H9 (cell line): ENCODE data around the gene SLC7A11. TPM values are rescaled to one million over a fixed set of nuclear protein-coding genes. Genes with fewer than 3 reads are reported as not detected.

Source experiments
- DNase-seq: peaks from one replicate; pipeline ENCODE4 v3.0.0-alpha.2; 2017
- H2AFZ ChIP-seq: one replicate; pipeline ENCODE4 v1.6.1; 2013; ENCODE audit warnings: mild to moderate bottlenecking, low read length, control low read depth, moderate library complexity
- H2AK5ac ChIP-seq: 2 replicates; pipeline ENCODE4 v1.6.1; 2013; ENCODE audit warnings: low read length, control low read depth, mixed read lengths; ENCODE audit not compliant: insufficient read length
- H2BK120ac ChIP-seq: one replicate; pipeline ENCODE4 v1.6.1; 2013; ENCODE audit warnings: low read depth, mild to moderate bottlenecking, low read length, control low read depth, inconsistent platforms; ENCODE audit not compliant: poor library complexity, severe bottlenecking
- H2BK12ac ChIP-seq: 2 replicates; pipeline ENCODE4 v1.6.1; 2013; ENCODE audit warnings: low read length, control low read depth, mixed read lengths, low read depth; ENCODE audit not compliant: insufficient read length
- H2BK15ac ChIP-seq: 2 replicates; pipeline ENCODE4 v1.6.1; 2013; ENCODE audit warnings: low read depth, low read length, control low read depth
- H2BK20ac ChIP-seq: one replicate; pipeline ENCODE4 v1.6.1; 2013; ENCODE audit warnings: low read depth, mild to moderate bottlenecking, low read length, control low read depth, inconsistent platforms; ENCODE audit not compliant: poor library complexity, severe bottlenecking
- H2BK5ac ChIP-seq: 2 replicates; pipeline ENCODE4 v1.6.1; 2013; ENCODE audit warnings: low read length, control low read depth, mixed read lengths; ENCODE audit not compliant: insufficient read length
- H3K14ac ChIP-seq: 2 replicates; pipeline ENCODE4 v1.6.1; 2013; ENCODE audit warnings: low read length, control low read depth; ENCODE audit not compliant: insufficient read depth
- H3K18ac ChIP-seq: 2 replicates; pipeline ENCODE4 v1.6.1; 2013; ENCODE audit warnings: low read depth, mild to moderate bottlenecking, mixed read lengths, low read length, control low read depth; ENCODE audit not compliant: insufficient read length
- H3K23ac ChIP-seq: 2 replicates; pipeline ENCODE4 v1.6.1; 2013; ENCODE audit warnings: low read length, control low read depth, mixed read lengths, low read depth; ENCODE audit not compliant: insufficient read length
- H3K23me2 ChIP-seq: 2 replicates; pipeline ENCODE4 v1.6.1; 2013; ENCODE audit warnings: low read depth, mild to moderate bottlenecking, mixed read lengths, low read length, control low read depth; ENCODE audit not compliant: insufficient read length, poor library complexity, severe bottlenecking
- H3K27ac ChIP-seq: 2 replicates; pipeline ENCODE4 v1.5.1; 2013; ENCODE audit warnings: low read length, control low read depth, mixed read lengths, low read depth; ENCODE audit not compliant: insufficient read length
- H3K27me3 ChIP-seq: 2 replicates; pipeline ENCODE4 v1.6.1; 2013; ENCODE audit warnings: low read length, control low read depth, inconsistent platforms; ENCODE audit not compliant: insufficient read depth
- H3K4ac ChIP-seq: 2 replicates; pipeline ENCODE4 v1.6.1; 2013; ENCODE audit warnings: low read depth, mild to moderate bottlenecking, control low read depth, inconsistent platforms, low read length, moderate library complexity
- H3K4me1 ChIP-seq: 2 replicates; pipeline ENCODE4 v1.6.1; 2013; ENCODE audit warnings: low read length, control low read depth, inconsistent platforms; ENCODE audit not compliant: insufficient read depth
- H3K4me2 ChIP-seq: 2 replicates; pipeline ENCODE4 v1.6.1; 2013; ENCODE audit warnings: low read length, control low read depth, mixed read lengths; ENCODE audit not compliant: insufficient read length, insufficient read depth
- H3K56ac ChIP-seq: 2 replicates; pipeline ENCODE4 v1.6.1; 2013; ENCODE audit warnings: low read depth, mild to moderate bottlenecking, mixed read lengths, low read length, control low read depth; ENCODE audit not compliant: insufficient read length
- H3K79me1 ChIP-seq: 2 replicates; pipeline ENCODE4 v1.6.1; 2013; ENCODE audit warnings: low read depth, mild to moderate bottlenecking, moderate library complexity, low read length, control low read depth, inconsistent platforms; ENCODE audit not compliant: insufficient read depth, poor library complexity, severe bottlenecking
- H3K79me2 ChIP-seq: 2 replicates; pipeline ENCODE4 v1.6.1; 2013; ENCODE audit warnings: low read length, control low read depth, inconsistent platforms; ENCODE audit not compliant: insufficient read depth
- H3K9ac ChIP-seq: 2 replicates; pipeline ENCODE4 v1.6.1; 2013; ENCODE audit warnings: low read length, control low read depth, mixed read lengths; ENCODE audit not compliant: insufficient read length; ENCODE audit errors: extremely low read depth
- H3K9me3 ChIP-seq: one replicate; pipeline ENCODE4 v1.6.1; 2013; ENCODE audit warnings: low read depth, low read length, inconsistent platforms; ENCODE audit not compliant: control insufficient read depth
- H3T11ph ChIP-seq: one replicate; pipeline ENCODE4 v1.6.1; 2013; ENCODE audit warnings: mild to moderate bottlenecking, low read length, control low read depth, inconsistent platforms
- H4K20me1 ChIP-seq: one replicate; pipeline ENCODE4 v1.6.1; 2013; ENCODE audit not compliant: control insufficient read depth, insufficient read length, insufficient read depth
- H4K5ac ChIP-seq: 2 replicates; pipeline ENCODE4 v1.6.1; 2013; ENCODE audit warnings: low read depth, mild to moderate bottlenecking, mixed read lengths, low read length, control low read depth; ENCODE audit not compliant: insufficient read length
- H4K8ac ChIP-seq: replicated peaks from 2 replicates; pipeline ENCODE4 v1.6.1; 2013; ENCODE audit warnings: low read length, control low read depth, mixed read lengths, low read depth; ENCODE audit not compliant: insufficient read length
- H4K91ac ChIP-seq: 2 replicates; pipeline ENCODE4 v1.6.1; 2013; ENCODE audit warnings: low read depth, mild to moderate bottlenecking, moderate library complexity, mixed read lengths, low read length, control low read depth; ENCODE audit not compliant: insufficient read length
- H3K27ac Mint-ChIP-seq, 3 experiments: 2 replicates in 2 of 3; 3 replicates in 1 of 3; pipeline ENCODE4 v1.8.0; 2020 to 2021; ENCODE audit warnings: mixed read lengths in 3 of 3, mild to moderate bottlenecking in 1 of 3, moderate library complexity in 1 of 3
- H3K27me3 Mint-ChIP-seq: 2 replicates; pipeline ENCODE4 v1.8.0; 2021; ENCODE audit warnings: low read depth, mild to moderate bottlenecking, moderate library complexity, mixed read lengths
- H3K36me3 Mint-ChIP-seq, 3 experiments: 2 replicates in 2 of 3; 3 replicates in 1 of 3; pipeline ENCODE4 v1.8.0; 2020 to 2021; ENCODE audit warnings: low read depth in 3 of 3, mixed read lengths in 3 of 3; ENCODE audit not compliant: insufficient read depth in 1 of 3
- H3K4me1 Mint-ChIP-seq, 2 experiments: 2 replicates each; pipeline ENCODE4 v1.8.0; 2020; ENCODE audit warnings: mixed read lengths in 2 of 2
- H3K4me3 Mint-ChIP-seq, 2 experiments: 2 replicates in 1 of 2; 3 replicates in 1 of 2; pipeline ENCODE4 v1.8.0; 2020 to 2021; ENCODE audit warnings: mild to moderate bottlenecking in 2 of 2, mixed read lengths in 2 of 2, moderate library complexity in 1 of 2
- H3K9me3 Mint-ChIP-seq, 2 experiments: 2 replicates in 1 of 2; 3 replicates in 1 of 2; pipeline ENCODE4 v1.8.0; 2020; ENCODE audit warnings: mild to moderate bottlenecking in 2 of 2, mixed read lengths in 2 of 2, moderate library complexity in 1 of 2
- WGBS: extraction: QIAGEN DNeasy Blood & Tissue Kit; methylation state at CpG from one replicate; pipeline ENCODE4 v1.1.7; 2013; ENCODE audit warnings: missing lambda C conversion rate, low lambda C conversion rate, mixed read lengths; ENCODE audit not compliant: insufficient read length; ENCODE audit errors: extremely low coverage; 5-methylcytosine and 5-hydroxymethylcytosine counted together
- total RNA-seq: library from RNA; stranded (reverse); gene quantifications from 2 replicates; pipeline ENCODE4 v1.2.1, GENCODE V29; 2021
- TF ChIP-seq, protein P1 (sequence below): fragments of 200-600 bp; sonication (generic); conservative IDR thresholded peaks from 3 replicates; pipeline ENCODE4 v1.8.0; 2021; ENCODE audit warnings: antibody characterized with exemption, mild to moderate bottlenecking

SLC7A11 gene
- total RNA-seq, 1 experiment from 2014 or later = 19.8 TPM

DNA sequence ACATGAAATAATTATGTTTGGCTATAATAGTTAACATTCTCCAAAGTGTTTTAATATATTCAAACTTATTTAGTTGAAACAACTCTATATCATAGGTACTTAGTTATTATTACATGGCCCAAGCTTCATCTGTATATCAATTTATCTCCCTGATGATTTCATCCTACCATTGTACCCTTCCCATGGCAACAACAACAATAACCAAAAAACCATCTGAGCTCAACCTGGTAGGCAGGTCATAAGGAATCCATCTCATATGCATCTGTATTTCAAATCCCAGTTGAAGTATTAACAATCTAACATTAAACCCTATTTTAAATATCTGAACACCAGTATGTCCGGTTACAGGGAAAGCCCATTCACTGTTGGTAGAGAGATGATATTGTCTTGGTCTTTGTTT is 33.1 kb upstream of the SLC7A11 start:
- Histone ChIP-seq H2BK12ac (no peak overlapping the region), H4K20me1 (no peaks in the 10 kb centered on the region), H3K27ac (no peak overlapping the region), H3K4me2 (no peak overlapping the region), H3K18ac (no peak overlapping the region), H4K91ac (no peak overlapping the region), H2AFZ (no peak overlapping the region), H3K56ac (no peak overlapping the region), H3K14ac (no peak overlapping the region), H3T11ph (no peak overlapping the region), H2BK120ac (no peak overlapping the region), H2BK5ac (no peak overlapping the region), H4K8ac (no peak overlapping the region), H3K27me3 (no peaks in the 10 kb centered on the region), H2BK15ac (no peak overlapping the region), H3K4ac (no peak overlapping the region), H3K79me2 (no peaks in the 10 kb centered on the region), H3K9ac (no peak overlapping the region), H2AK5ac (no peak overlapping the region), H2BK20ac (no peak overlapping the region), H3K79me1 (no peaks in the 10 kb centered on the region), H4K5ac (no peak overlapping the region), H3K23ac (no peak overlapping the region), H3K4me1 (no peaks in the 10 kb centered on the region), H3K9me3 (no peaks in the 10 kb centered on the region), H3K23me2 (no peaks in the 10 kb centered on the region)
- Mint-ChIP-seq H3K9me3 (no peaks in the 10 kb centered on the region), H3K27ac (no peak overlapping the region), H3K36me3 (no peaks in the 10 kb centered on the region), H3K4me1 (no peaks in the 10 kb centered on the region), H3K27me3 (no peaks in the 10 kb centered on the region), H3K4me3 (no peak overlapping the region)
- WGBS = no CpG with 5 or more reads among the region's 1 CpG
- DNase-seq = no peak
- TF ChIP-seq, protein P1, sequence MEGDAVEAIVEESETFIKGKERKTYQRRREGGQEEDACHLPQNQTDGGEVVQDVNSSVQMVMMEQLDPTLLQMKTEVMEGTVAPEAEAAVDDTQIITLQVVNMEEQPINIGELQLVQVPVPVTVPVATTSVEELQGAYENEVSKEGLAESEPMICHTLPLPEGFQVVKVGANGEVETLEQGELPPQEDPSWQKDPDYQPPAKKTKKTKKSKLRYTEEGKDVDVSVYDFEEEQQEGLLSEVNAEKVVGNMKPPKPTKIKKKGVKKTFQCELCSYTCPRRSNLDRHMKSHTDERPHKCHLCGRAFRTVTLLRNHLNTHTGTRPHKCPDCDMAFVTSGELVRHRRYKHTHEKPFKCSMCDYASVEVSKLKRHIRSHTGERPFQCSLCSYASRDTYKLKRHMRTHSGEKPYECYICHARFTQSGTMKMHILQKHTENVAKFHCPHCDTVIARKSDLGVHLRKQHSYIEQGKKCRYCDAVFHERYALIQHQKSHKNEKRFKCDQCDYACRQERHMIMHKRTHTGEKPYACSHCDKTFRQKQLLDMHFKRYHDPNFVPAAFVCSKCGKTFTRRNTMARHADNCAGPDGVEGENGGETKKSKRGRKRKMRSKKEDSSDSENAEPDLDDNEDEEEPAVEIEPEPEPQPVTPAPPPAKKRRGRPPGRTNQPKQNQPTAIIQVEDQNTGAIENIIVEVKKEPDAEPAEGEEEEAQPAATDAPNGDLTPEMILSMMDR = no peak
